GM20000 (cell line): ENCODE data around the gene HSD17B3.
"Not testable (repeated sequence)": the region's sequence is repeated elsewhere in the genome, so short reads cannot be mapped to it uniquely, and the experiment has no call there.

Source experiments
- DNase-seq: peaks from one replicate; pipeline ENCODE4 v3.0.0; 2012; ENCODE audit warnings: low spot score
- TF ChIP-seq, protein P1 (sequence below): IDR thresholded peaks from 2 replicates; pipeline ENCODE4 v1.5.1; 2012; ENCODE audit warnings: mild to moderate bottlenecking, control low read depth; ENCODE audit errors: extremely low read depth, missing control alignments

Gene HSD17B3

DNA sequence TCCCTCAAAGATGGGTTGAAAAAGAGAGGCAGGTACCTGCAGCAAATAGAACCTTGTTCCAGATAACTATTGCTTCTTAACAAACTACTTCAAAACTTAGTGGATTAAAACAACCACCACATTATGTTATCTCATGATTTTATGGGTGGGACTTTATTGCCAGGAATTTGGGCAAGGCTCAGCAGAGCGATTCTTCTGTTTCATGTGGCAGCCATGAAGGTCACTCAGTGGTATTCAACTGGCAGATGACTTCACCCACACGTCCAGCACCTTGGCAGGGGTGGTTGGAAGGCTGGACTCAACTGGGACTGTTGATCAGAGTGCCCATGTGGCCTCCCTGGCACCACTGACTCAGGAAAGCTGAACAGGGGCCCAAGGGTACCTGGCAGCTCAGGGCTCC, 112.0 kb downstream of the HSD17B3 start:
- TF ChIP-seq, protein P1, sequence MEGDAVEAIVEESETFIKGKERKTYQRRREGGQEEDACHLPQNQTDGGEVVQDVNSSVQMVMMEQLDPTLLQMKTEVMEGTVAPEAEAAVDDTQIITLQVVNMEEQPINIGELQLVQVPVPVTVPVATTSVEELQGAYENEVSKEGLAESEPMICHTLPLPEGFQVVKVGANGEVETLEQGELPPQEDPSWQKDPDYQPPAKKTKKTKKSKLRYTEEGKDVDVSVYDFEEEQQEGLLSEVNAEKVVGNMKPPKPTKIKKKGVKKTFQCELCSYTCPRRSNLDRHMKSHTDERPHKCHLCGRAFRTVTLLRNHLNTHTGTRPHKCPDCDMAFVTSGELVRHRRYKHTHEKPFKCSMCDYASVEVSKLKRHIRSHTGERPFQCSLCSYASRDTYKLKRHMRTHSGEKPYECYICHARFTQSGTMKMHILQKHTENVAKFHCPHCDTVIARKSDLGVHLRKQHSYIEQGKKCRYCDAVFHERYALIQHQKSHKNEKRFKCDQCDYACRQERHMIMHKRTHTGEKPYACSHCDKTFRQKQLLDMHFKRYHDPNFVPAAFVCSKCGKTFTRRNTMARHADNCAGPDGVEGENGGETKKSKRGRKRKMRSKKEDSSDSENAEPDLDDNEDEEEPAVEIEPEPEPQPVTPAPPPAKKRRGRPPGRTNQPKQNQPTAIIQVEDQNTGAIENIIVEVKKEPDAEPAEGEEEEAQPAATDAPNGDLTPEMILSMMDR, result no peak
- DNase-seq, result no peak

DNA sequence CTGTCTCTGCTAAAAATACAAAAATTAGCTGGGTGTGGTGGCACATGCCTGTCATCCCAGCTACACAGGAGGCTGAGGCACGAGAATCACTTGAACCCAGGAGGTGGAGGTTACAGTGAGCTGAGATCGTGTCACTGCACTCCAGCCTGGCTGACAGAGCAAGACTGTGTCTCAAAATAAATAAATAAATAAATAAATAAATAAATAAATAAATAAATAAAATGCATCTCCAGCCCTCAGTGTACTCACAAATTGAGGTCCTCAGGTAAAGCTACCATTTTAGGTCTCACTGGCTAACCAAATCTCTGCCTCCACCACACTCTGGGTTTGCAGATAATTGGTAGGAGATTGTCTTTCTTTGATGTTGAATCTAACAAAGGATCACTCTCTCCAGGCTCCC, 112.4 kb downstream of the HSD17B3 start:
- DNase-seq, result not testable (repeated sequence)

DNA sequence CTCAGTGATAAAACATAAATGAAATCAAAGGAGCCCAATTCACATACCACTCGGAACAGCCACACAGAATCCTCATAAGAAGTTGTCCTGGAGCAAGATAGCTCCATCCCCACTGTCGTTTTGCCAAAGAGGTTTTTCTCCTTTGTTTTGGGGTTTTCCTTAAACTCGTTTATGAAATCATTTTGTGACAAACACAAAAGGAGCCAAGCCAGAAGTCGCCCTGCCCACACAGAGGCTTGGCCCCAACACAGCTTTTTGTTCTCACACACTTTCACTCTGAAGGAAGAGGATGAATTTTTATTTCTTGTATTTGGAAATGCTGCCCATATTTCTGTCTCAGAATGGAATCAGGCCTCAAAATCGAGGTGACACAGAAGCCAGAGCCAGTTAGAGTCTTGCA, 113.4 kb downstream of the HSD17B3 start:
- DNase-seq, result no peak
- TF ChIP-seq, protein P1, result no peak

DNA sequence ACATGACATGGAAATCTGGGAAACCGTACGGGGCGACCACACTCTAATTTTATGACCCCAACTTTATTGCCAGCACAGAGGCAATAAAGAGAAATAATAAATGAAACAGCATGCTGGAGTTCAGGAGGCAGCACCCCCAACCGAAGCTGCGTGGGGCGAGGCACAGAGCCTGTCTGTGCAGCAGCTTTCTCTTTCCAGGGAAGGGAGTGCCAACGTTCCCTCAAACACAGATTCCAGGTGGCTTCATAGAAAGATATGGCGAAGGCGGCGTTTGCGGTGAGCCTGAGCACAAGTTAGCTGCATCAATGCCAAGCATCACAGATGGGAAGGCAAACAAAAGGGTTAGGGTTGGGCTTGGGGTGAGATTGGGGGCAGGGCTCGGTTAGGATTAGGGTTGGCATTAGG, 114.8 kb downstream of the HSD17B3 start:
- no peak for DNase-seq
- TF ChIP-seq, protein P1, result no peak

DNA sequence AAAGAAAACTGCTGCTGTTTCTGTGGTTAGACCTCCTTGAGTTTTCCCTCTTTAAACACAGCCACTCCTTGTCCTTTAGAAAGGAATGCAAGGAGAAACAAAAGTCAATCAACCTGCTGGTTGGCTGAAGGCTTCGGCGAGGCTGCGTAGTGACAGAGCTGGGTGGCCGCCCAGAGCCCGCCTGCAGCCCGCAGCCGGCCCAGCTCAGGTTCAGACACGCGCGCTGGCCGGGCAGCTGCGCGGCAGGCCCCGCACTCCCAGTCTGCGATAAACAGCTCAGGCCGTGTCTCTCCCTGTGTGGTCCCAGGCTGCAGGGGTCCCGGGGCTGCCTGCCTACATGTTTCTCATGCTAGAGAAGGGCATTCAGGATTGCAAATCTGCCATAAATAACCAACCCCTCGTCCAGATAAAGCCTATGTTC, 115.4 kb downstream of the HSD17B3 start:
- DNase-seq, result no peak
- TF ChIP-seq, protein P1, result no peak

DNA sequence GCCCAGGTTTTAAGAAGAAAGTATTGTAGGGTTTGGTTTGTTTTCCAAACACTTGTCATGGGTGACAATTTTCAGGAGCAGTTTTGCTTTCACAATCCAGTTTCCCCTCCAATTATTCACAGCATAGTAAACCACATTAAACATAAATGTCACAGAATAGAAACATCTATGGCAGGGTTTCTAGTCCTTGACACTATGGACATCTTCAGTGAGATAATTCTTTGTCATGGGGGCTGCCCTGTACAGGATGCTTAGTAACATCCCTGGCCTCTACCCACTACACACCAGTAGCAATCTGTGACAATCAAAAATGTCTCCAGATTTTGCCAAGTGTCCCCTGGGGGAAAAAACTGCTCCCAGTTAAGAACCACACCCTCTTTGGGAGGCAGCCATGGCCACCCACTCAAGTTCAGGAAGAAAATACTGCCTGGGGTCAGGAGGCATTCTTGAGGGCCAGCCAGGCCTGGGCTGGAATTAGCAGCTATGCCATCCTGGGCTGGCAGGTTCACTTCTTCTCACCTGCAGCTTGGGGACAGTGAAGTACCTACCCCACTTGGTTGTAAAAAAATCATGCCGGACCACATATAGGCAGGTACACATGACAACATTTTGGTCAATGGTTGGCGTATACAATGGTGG, 116.3 kb downstream of the HSD17B3 start:
- TF ChIP-seq, protein P1, result no peak
- no peak for DNase-seq
